Left ventricle myocardium inferior (tissue), 1 donor: ENCODE measurements around the gene RBPJ. TPM values are rescaled to one million over a fixed set of nuclear protein-coding genes. Genes with fewer than 3 reads are reported as not detected.
A peak's percentile ranks its signal among the peaks of the same experiment; 100 is the strongest.

ENCODE experiments used
- DNase-seq: peaks from one replicate; pipeline ENCODE4 v3.0.0-alpha.2; 2020
- H3K27ac ChIP-seq: fragments of 200-600 bp; replicated peaks from 2 replicates; pipeline ENCODE4 v1.8.0; 2021
- H3K27me3 ChIP-seq: fragments of 200-600 bp; 2 replicates; pipeline ENCODE4 v1.8.0; 2021; ENCODE audit warnings: low read depth
- H3K36me3 ChIP-seq: fragments of 200-600 bp; 2 replicates; pipeline ENCODE4 v1.8.0; 2021
- H3K4me1 ChIP-seq: fragments of 200-600 bp; 2 replicates; pipeline ENCODE4 v1.8.0; 2021
- H3K4me3 ChIP-seq: fragments of 200-600 bp; 2 replicates; pipeline ENCODE4 v1.8.0; 2021; ENCODE audit warnings: mild to moderate bottlenecking, moderate library complexity
- H3K9me3 ChIP-seq: fragments of 200-600 bp; replicated peaks from 2 replicates; pipeline ENCODE4 v1.8.0; 2021
- CTCF ChIP-seq: fragments of 200-600 bp; IDR thresholded peaks from 2 replicates; pipeline ENCODE4 v1.8.0; 2021; ENCODE audit warnings: antibody characterized with exemption, mild to moderate bottlenecking, borderline replicate concordance
- intact Hi-C: fragments of 100-400 bp; cut with micrococcal nuclease; formaldehyde crosslinking; loops from one replicate; pipeline ENCODE4 v1.11.0; 2022
- total RNA-seq: library from RNA; stranded (reverse); fragmentation: NEBNext Ultra II Directional; extraction: Animal tissue kit (Norgen Biotek cat#: 25700); gene quantifications from one replicate; pipeline ENCODE4 v1.2.1, GENCODE V29; 2021
- donor health status: DM: no; HTN: yes; CAD: no; lungs with severe emphysema.

The RBPJ gene
- total RNA-seq, 1 donor from 2014 or later, result 36.5 TPM

DNA sequence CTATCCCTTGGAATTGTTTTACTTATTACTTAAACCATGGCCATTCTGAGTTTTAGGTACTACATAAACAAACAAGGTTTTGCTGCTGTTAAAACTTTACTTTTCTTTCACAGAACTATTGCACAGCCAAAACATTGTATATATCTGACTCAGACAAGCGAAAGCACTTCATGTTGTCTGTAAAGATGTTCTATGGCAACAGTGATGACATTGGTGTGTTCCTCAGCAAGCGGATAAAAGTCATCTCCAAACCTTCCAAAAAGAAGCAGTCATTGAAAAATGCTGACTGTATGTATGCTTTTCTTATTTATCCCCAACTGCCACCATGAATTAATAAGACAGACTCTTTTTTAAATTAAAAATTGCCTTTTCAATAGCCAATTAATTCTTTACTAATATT is 99.6 kb downstream of the RBPJ start:
- intact Hi-C loops, result no loop called here
- no peaks in the 10 kb centered on the region for H3K9me3 ChIP-seq
- peak overlapping the region; percentile 25 for H3K27ac ChIP-seq
- no peak overlapping the region for H3K4me3 ChIP-seq
- no peak for TF ChIP-seq CTCF
- no peaks in the 10 kb centered on the region for H3K27me3 ChIP-seq
- H3K36me3 ChIP-seq, result peaks cover 49% of the 10 kb centered on the region
- H3K4me1 ChIP-seq, result peaks cover 16% of the 10 kb centered on the region
- no peak for DNase-seq

DNA sequence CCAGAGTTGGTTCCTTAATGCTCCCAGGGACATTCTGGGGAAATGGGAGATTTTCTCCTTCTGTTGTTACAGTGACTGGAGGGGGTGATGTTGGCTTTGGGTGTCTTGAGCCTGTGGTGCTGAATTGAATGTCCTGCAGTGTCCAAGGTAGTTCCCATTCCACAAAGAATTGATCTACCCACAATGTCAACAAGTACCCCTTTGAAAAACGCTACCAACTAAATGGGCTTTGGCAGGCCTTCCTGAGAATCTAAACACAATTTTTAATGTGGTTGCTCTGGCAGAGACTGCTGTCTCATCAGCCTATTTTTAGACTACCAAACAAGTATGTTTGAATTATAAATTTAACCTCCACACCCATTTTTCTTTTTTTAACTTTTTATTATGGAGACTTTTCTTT is 100.1 kb downstream of the RBPJ start:
- intact Hi-C loops, result no loop called here
- DNase-seq, result no peak
- Histone ChIP-seq H3K27me3 (no peaks in the 10 kb centered on the region), H3K4me3 (no peak overlapping the region), H3K36me3 (peaks cover 49% of the 10 kb centered on the region), H3K9me3 (no peaks in the 10 kb centered on the region), H3K27ac (peak overlapping the region; percentile 25), H3K4me1 (peaks cover 16% of the 10 kb centered on the region)
- no peak for TF ChIP-seq CTCF

- intact Hi-C loops, result no loop called here
Observed at GRCh38 chr4:26424153-26424552, 103.3 kb downstream of the RBPJ start.

GRCh38 chr4:26424838-26425237 is 104.0 kb downstream of the RBPJ start:
- no peaks in the 10 kb centered on the region for H3K27me3 ChIP-seq
- no peaks in the 10 kb centered on the region for H3K9me3 ChIP-seq
- H3K36me3 ChIP-seq, result peaks cover 66% of the 10 kb centered on the region
- H3K4me1 ChIP-seq, result peaks cover 16% of the 10 kb centered on the region
- H3K27ac ChIP-seq, result no peak overlapping the region
- intact Hi-C loops, result no loop called here
- TF ChIP-seq CTCF, result no peak
- no peak overlapping the region for H3K4me3 ChIP-seq
- DNase-seq, result no peak

More at GRCh38 chr4:26424153-26424552, 103.3 kb downstream of the RBPJ start:
- Histone ChIP-seq H3K27me3 (no peaks in the 10 kb centered on the region), H3K4me1 (peaks cover 16% of the 10 kb centered on the region), H3K27ac (no peak overlapping the region), H3K4me3 (no peak overlapping the region), H3K9me3 (no peaks in the 10 kb centered on the region), H3K36me3 (peaks cover 59% of the 10 kb centered on the region)
- DNase-seq, result no peak
- TF ChIP-seq CTCF, result no peak

GRCh38 chr4:26425953-26426352 is 105.1 kb downstream of the RBPJ start:
- Histone ChIP-seq H3K4me1 (peaks cover 8% of the 10 kb centered on the region), H3K36me3 (peaks cover 75% of the 10 kb centered on the region), H3K4me3 (no peak overlapping the region), H3K27me3 (no peaks in the 10 kb centered on the region), H3K9me3 (no peaks in the 10 kb centered on the region), H3K27ac (no peak overlapping the region)
- intact Hi-C loops, result no loop called here
- TF ChIP-seq CTCF, result no peak
- no peak for DNase-seq

DNA sequence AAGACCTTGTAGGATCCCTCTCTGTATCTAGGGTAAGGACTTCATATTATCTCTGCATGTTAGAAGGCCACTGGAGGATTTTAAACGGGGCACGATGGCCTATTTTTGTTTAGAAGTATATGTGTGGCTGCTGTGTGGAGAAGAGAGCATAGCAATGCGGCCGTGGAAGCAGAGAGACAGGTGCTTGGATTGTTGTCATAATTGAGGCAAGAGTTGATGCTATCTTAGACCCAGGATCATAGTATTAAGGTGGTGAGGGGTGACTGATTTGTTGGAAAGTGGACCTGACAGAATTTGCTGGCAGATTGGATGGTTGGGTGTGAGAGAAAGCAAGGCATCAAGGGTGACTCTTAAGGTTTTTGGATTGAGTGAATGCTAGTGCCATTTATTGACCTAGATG is 106.1 kb downstream of the RBPJ start:
- no peaks in the 10 kb centered on the region for H3K9me3 ChIP-seq
- H3K4me3 ChIP-seq, result no peak overlapping the region
- peaks cover 77% of the 10 kb centered on the region for H3K36me3 ChIP-seq
- TF ChIP-seq CTCF, result no peak
- H3K27me3 ChIP-seq, result no peaks in the 10 kb centered on the region
- no peak overlapping the region for H3K27ac ChIP-seq
- H3K4me1 ChIP-seq, result no peaks in the 10 kb centered on the region
- no peak for DNase-seq
- intact Hi-C loops, result no loop called here
